Panc1 (cell line): ENCODE results near the gene CNPY3. TPM values are rescaled to one million over a fixed set of nuclear protein-coding genes. Genes with fewer than 3 reads are reported as not detected.

Experiments used
- ATAC-seq: fragments of 200-7000 bp; cut with Tn5 transposase; 2 replicates; pipeline ENCODE4 v1.9.1; 2020; ENCODE audit warnings: mild to moderate bottlenecking, moderate library complexity
- BruUV-seq: library from RNA; stranded (reverse); fragments of 400-500 nt; replicated peaks from 2 replicates; lab custom pipeline; 2021; lab: Mats Ljungman, UMichigan
- CTCF ChIA-PET: fragments of 300-600 bp; sonication (Branson Sonifier 250); formaldehyde crosslinking; loops from one replicate; lab custom pipeline; 2022; ENCODE audit warnings: antibody characterized with exemption; lab: Charles Lee
- POLR2A ChIA-PET: fragments of 300-600 bp; sonication (Branson Sonifier 250); formaldehyde crosslinking; loops from one replicate; lab custom pipeline; 2022; ENCODE audit warnings: antibody characterized with exemption; lab: Charles Lee
- DNase-seq: peaks from one replicate; pipeline ENCODE4 v3.0.0-alpha.2; 2010; ENCODE audit warnings: low read depth, low spot score
- H3K27ac ChIP-seq: 2 replicates; pipeline ENCODE4 v1.5.1; 2011; ENCODE audit warnings: mild to moderate bottlenecking, low read length, inconsistent platforms
- H3K27me3 ChIP-seq: fragments of 200-500 bp; sonication (Bioruptor generic); 2 replicates; pipeline ENCODE4 v1.6.0; 2014; ENCODE audit warnings: low read length, inconsistent platforms; ENCODE audit not compliant: control insufficient read depth, insufficient read depth
- H3K36me3 ChIP-seq: fragments of 200-500 bp; sonication (Bioruptor generic); 2 replicates; pipeline ENCODE4 v1.5.1; 2014; ENCODE audit warnings: inconsistent platforms, mild to moderate bottlenecking, low read length, moderate library complexity; ENCODE audit not compliant: control insufficient read depth, insufficient read depth
- H3K4me1 ChIP-seq: 2 replicates; pipeline ENCODE4 v1.5.1; 2011; ENCODE audit warnings: inconsistent platforms, mild to moderate bottlenecking, low read length, moderate library complexity; ENCODE audit not compliant: control insufficient read depth, insufficient read depth
- H3K4me3 ChIP-seq, 2 experiments: 2 replicates each; pipeline ENCODE4 v1.5.1; 2011 to 2012; ENCODE audit warnings: low read depth in 2 of 2, low read length in 2 of 2, mild to moderate bottlenecking in 2 of 2, inconsistent platforms in 1 of 2, moderate library complexity in 1 of 2
- H3K9me3 ChIP-seq: fragments of 200-500 bp; sonication (Bioruptor generic); 2 replicates; pipeline ENCODE4 v1.5.1; 2014; ENCODE audit warnings: low read depth, mild to moderate bottlenecking, inconsistent platforms, low read length, moderate library complexity; ENCODE audit not compliant: control insufficient read depth, insufficient read depth
- CTCF ChIP-seq: fragments of 450-650 bp; IDR thresholded peaks from 2 replicates; pipeline ENCODE4 v1.5.1; 2017; ENCODE audit warnings: mild to moderate bottlenecking
- POLR2AphosphoS5 ChIP-seq: IDR thresholded peaks from 2 replicates; pipeline ENCODE4 v1.6.1; 2012; ENCODE audit warnings: mild to moderate bottlenecking, low read depth, low read length, moderate library complexity
- REST ChIP-seq, 2 experiments: IDR thresholded peaks; 2 replicates each; pipeline ENCODE4 v1.6.1; 2011 to 2012; ENCODE audit warnings: low read depth in 2 of 2, control low read depth in 1 of 2, low read length in 1 of 2, mild to moderate bottlenecking in 1 of 2, moderate library complexity in 1 of 2; ENCODE audit not compliant: insufficient read depth in 1 of 2
- SIN3A ChIP-seq: IDR thresholded peaks from 2 replicates; pipeline ENCODE4 v1.6.1; 2012; ENCODE audit warnings: low read depth, mild to moderate bottlenecking, low read length, moderate library complexity, borderline replicate concordance; ENCODE audit not compliant: insufficient read depth
- TCF7L2 ChIP-seq: IDR thresholded peaks from 2 replicates; pipeline ENCODE4 v1.6.1; 2011; ENCODE audit warnings: mild to moderate bottlenecking, low read depth, low read length, inconsistent platforms
- in situ Hi-C: cut with HindIII; loops from 2 replicates; pipeline ENCODE4 v1.10.0; 2016; ENCODE audit warnings: low sequenced_read_pairs, low pct_unique_long_range_greater_than_20kb
- intact Hi-C: fragments of 100-400 bp; cut with micrococcal nuclease; formaldehyde crosslinking; loops from one replicate; pipeline ENCODE4 v1.10.0; 2022; ENCODE audit not compliant: unreplicated experiment
- total RNA-seq: library from RNA; stranded (reverse); gene quantifications from one replicate; pipeline ENCODE4 v1.2.1, GENCODE V29; 2021; ENCODE audit not compliant: unreplicated experiment

Gene CNPY3
- total RNA-seq, 1 experiment from 2014 or later = 72.8 TPM

GRCh38 chr6:42938428-42938796 lies 9.1 kb downstream of the CNPY3 start:
- Histone ChIP-seq H3K9me3 (no peaks in the 10 kb centered on the region), H3K27ac (no peak overlapping the region), H3K4me1 (no peaks in the 10 kb centered on the region), H3K4me3 (no peak overlapping the region), H3K27me3 (no peaks in the 10 kb centered on the region), H3K36me3 (peaks cover 6% of the 10 kb centered on the region; the same call in 1 of the 2 replicates)
- ChIA-PET CTCF (no interaction called here), POLR2A (interaction anchor here (1.1 kb wide), 1 partner anchor 9 kb away, joined by 4 read pairs; the partner anchor contains the start of gene CNPY3)
- intact Hi-C loops = no loop called here
- no peak for ATAC-seq
- no TSS peak for BruUV-seq
- DNase-seq = no peak
- no peak for TF ChIP-seq POLR2AphosphoS5
- TF ChIP-seq CTCF = no peak
- no peak for TF ChIP-seq SIN3A
- TF ChIP-seq REST (IDR thresholded peaks at IDR 0.05; ENCODE audit: insufficient read depth in 1 of 2, low read depth in 2 of 2, low read length in 1 of 2) = no peak
- no peak for TF ChIP-seq TCF7L2
- in situ Hi-C loops = no loop called here

GRCh38 chr6:42938987-42939809 lies 9.9 kb downstream of the CNPY3 start:
- Histone ChIP-seq H3K4me3 (no peak overlapping the region), H3K27me3 (no peaks in the 10 kb centered on the region), H3K4me1 (no peaks in the 10 kb centered on the region), H3K27ac (no peak overlapping the region), H3K9me3 (no peaks in the 10 kb centered on the region), H3K36me3 (peaks cover 6% of the 10 kb centered on the region; the same call in 1 of the 2 replicates)
- BruUV-seq = no TSS peak
- DNase-seq (no peak), ATAC-seq (no peak)
- intact Hi-C loops = no loop called here
- ChIA-PET POLR2A (no interaction called here), CTCF (no interaction called here)
- in situ Hi-C loops = no loop called here
- no peak for TF ChIP-seq CTCF
- no peak for TF ChIP-seq POLR2AphosphoS5
- TF ChIP-seq TCF7L2 = no peak
- no peak for TF ChIP-seq REST (IDR thresholded peaks at IDR 0.05; ENCODE audit: insufficient read depth in 1 of 2, low read depth in 2 of 2, low read length in 1 of 2)
- no peak for TF ChIP-seq SIN3A
